AG10803 (cell line): ENCODE data around the gene CRACDL.

Experiments used
- DNase-seq: peaks from one replicate; pipeline ENCODE4 v3.0.0; 2010; ENCODE audit warnings: low read depth
- H3K4me3 ChIP-seq: 2 replicates; pipeline ENCODE4 v1.5.1; 2011; ENCODE audit warnings: mild to moderate bottlenecking, low read length, control low read depth
- TF ChIP-seq, protein P1 (sequence below): conservative IDR thresholded peaks from 2 replicates; pipeline ENCODE4 v1.5.1; 2011; ENCODE audit warnings: mild to moderate bottlenecking, low read length, control low read depth, inconsistent platforms

The CRACDL gene

DNA sequence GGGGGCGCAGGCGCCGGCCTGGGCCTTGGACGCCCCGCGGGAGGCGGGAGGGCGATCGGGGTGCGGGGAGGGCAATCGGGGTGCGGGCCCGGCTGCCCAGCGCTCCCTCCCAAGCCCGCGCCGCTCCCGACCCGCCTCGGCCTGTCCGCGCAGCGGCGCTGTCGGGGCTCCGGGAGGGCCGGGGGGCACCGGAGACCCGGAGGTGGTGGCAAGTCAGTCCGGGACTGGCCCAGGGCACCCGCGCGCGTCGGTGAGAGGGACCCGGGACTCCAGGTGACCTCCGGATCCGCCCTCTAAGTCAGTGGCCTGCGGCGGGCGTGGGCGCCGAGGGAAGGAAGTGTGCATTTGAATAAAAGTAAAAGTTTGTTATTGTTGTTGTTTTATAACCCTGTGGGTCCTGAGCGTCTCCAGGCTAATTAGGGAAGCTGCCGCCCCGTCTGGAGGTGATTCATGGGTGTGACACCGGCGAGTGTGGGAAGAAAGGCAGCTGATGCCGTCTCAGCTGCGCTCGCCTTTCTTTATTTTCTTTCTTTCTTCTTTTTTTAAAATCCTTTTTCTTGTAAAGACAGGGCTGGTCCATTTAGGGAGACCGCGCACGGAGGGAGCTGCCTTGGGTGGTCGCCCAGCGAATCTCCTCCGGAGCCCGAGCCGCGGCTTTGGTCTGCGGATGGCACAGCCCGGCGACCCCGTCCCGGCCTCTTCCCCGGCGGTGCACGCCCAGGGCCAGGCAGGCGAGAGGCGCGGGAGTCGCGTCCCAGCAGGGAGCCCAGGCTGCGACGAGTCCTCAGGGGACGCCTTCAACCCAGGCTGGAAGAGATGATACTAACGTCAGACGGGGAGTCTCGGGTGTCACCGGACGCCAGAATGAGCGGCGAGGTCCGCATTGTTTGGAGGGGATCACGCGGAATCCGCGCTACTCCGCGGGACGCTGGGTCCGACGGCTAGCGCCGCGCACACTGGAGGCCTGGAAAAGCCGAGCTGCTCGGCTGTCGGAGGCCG, 627 bp upstream of the CRACDL start:
- DNase-seq = no peak
- H3K4me3 ChIP-seq = no peak overlapping the region
- TF ChIP-seq, protein P1, sequence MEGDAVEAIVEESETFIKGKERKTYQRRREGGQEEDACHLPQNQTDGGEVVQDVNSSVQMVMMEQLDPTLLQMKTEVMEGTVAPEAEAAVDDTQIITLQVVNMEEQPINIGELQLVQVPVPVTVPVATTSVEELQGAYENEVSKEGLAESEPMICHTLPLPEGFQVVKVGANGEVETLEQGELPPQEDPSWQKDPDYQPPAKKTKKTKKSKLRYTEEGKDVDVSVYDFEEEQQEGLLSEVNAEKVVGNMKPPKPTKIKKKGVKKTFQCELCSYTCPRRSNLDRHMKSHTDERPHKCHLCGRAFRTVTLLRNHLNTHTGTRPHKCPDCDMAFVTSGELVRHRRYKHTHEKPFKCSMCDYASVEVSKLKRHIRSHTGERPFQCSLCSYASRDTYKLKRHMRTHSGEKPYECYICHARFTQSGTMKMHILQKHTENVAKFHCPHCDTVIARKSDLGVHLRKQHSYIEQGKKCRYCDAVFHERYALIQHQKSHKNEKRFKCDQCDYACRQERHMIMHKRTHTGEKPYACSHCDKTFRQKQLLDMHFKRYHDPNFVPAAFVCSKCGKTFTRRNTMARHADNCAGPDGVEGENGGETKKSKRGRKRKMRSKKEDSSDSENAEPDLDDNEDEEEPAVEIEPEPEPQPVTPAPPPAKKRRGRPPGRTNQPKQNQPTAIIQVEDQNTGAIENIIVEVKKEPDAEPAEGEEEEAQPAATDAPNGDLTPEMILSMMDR = no peak

DNA sequence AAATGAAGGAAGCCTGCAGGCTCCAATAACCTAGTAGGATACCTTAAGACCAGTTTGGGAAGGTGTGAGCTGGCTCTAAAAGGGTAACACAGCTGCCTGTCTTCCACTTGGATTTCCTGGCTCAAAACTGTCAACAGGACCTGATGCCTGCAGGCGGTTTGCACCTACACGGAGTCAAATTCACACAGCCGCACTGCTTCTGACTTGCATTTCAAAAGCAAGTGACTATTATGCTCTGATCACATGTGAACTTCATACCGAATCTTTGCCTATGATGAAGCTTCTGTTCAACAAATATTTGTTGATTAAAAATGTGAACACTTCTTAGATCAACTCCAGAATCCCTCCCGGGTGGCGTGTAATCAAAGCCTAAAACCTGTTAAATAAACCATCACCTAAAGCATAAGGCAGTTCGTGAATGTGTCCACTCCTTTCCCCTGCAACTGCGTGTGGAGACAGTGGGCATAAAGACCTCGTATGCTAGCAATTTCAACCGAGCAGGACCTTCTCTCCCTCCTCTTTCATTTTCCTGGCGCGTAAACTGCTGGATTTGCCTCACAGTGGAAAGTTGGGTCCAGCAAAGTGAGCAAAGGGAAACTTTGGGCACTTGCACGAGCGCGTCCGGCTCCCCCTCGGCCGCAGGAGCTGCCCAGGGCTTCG, 784 bp downstream of the CRACDL start:
- H3K4me3 ChIP-seq = no peak overlapping the region

DNA sequence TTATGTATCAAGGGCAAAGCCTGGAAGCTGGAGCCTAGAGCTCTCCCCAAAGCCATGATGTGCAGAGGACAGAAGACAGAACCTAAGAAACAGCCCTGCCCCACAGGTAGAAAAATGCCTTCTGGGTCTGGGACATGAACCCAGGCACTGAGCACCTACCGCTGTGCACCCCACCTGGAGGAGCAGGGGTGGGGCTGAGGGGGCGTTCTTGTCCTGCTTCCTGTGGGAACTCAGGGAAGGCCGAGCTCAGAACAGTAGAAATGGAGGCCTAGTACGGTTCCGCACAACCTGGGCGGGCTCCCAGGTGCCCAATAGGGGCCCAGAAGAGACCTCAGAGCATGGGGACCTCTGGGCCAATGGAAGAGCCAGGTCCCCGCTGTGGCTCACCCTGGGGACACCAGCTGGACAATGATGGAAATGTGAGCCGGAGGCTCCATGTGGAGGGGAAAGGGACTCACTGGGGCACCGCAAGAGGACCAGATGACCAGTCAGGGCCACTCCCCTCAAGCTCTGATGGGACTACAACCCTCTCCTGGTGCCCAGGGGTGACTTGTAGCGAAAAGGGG, 3.2 kb downstream of the CRACDL start:
- no peak overlapping the region for H3K4me3 ChIP-seq
- no peak for DNase-seq
- TF ChIP-seq, protein P1 = no peak

More for the DNA sequence above, 784 bp downstream of the CRACDL start:
- TF ChIP-seq, protein P1 = no peak
- no peak for DNase-seq

DNA sequence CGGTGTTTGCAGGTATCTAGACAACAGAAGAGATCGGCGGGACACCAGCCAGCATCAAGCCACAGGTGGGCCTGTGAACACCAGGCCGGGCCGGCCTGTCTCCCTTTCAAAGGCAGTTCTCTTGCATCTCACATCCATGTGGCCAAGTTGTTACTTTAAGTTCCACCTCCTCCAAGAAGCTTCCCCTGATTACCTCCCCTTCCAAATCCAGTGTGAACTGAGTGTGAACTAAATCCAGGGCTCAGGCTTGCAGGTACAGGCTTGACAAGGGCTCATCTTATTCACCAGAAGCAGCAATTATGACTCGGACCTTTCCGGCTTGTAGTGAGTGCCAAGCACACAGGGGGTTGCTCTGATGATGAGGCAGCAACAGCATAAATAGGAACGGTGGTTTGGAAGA, 3.9 kb downstream of the CRACDL start:
- no peak for DNase-seq
- H3K4me3 ChIP-seq = no peak overlapping the region
- TF ChIP-seq, protein P1 = no peak

DNA sequence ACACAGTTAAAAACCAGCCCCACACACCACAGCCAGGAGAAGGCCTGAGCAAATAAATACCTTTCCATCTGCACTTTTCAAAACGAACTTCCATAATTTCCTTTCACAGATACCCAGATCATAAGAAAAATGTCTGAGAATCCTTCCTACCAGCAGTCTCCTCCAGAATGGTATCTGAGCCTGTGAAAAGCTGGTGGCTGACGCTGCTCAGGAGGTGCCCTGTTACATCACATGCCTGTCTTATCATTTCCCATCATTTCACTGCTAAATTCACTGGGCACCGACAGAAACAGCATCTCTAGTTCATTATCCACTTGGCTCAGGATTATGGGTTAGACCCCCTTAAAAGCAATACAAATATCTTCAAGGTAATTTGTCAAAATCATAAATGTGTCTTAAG, 4.4 kb downstream of the CRACDL start:
- TF ChIP-seq, protein P1 = no peak
- no peak for DNase-seq
- H3K4me3 ChIP-seq = no peak overlapping the region

DNA sequence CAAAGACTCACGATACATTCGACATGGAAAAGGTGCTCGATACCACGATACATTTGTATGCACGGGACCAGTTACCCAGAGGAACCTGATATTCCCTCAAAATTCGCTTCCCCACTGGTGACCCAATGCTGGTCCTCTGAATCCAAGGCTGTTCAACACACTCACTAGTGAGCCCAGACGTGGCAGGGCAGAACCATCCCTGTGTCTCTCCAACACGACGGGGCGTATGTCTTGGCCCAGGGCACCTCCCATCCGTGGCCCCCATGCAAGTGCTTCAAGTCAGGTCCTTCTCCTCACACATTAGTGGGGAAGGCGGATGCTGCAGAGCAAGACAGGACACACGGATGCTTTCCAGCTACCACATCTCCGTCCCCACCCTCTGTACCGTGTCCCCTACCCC, 6.1 kb downstream of the CRACDL start:
- H3K4me3 ChIP-seq = no peak overlapping the region
- TF ChIP-seq, protein P1 = no peak
- DNase-seq = no peak

DNA sequence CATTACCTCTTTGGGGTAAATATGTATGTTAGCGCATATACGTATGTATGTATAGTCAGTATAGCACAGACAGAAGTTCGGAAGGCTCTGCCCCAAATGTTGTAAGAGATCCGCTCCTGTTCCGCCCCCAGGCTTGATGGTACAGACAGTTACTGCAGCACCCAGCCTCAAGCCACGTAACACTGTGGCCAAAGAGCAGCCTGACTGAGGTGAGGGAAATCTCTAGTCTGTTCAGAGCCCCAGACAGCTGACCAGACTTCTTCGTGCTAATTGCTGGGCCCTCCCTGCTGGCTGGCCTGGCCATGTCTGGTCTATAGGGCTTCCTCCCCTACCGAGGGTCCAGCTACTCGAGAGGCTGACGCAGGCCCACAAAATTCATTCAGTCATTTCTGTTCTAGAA, 7.8 kb downstream of the CRACDL start:
- TF ChIP-seq, protein P1 = no peak
- no peak overlapping the region for H3K4me3 ChIP-seq
- no peak for DNase-seq
